ENCODE results near the gene SNAPIN. TPM values are rescaled to one million over a fixed set of nuclear protein-coding genes. Genes with fewer than 3 reads are reported as not detected.
"Not testable (repeated sequence)": the region's sequence is repeated elsewhere in the genome, so short reads cannot be mapped to it uniquely, and the experiment has no call there.

The SNAPIN gene
- total and polyA plus RNA-seq, 5 donors from 2014 or later, result 21.5 to 120 (median 92.8) TPM

DNA sequence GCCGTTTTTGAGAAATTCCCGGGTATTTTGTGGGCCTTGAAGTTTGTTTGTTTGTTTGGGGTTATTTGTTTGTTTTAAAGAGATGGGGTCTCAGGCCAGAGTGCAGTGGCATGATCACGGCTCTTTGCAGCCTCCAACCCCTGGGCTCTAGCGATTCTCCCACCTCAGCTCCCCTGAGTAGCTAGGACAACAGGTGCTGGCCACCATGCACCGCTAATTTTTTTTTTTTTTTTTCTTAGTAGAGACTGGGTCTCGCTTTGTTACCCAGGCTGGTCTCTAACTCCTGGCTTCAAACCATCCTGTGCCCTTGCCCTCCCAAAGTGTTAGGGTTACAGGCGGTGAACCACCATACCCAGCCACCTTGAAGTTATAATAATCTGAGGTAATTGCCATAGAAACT, 22.6 kb upstream of the SNAPIN start:
- peak overlapping the region; percentile 82 to 100 (median 97) for H3K4me3 Mint-ChIP-seq
- H3K27ac Mint-ChIP-seq, result peak overlapping the region in 2 of 3 donors; percentile 86 to 100
- ATAC-seq (ENCODE audit: low read depth in 2 of 2) (no peak), DNase-seq (no peak)
- H3K27ac ChIP-seq (ENCODE audit: insufficient read depth, low read length, poor library complexity, severe bottlenecking), result peak overlapping the region; percentile 100
- peaks cover 15 to 56% (median 36%) of the 10 kb centered on the region in 4 donors for H3K4me1 Mint-ChIP-seq
- no peaks in the 10 kb centered on the region for H3K9me3 Mint-ChIP-seq
- peak overlapping the region; percentile 47 for H3K4me3 ChIP-seq (ENCODE audit: low read depth, low read length)
- peaks cover 19% of the 10 kb centered on the region for H3K4me1 ChIP-seq (ENCODE audit: control insufficient read depth, insufficient read depth, low read length, poor library complexity, severe bottlenecking)
- H3K9me3 ChIP-seq (ENCODE audit: control insufficient read depth in 2 of 2, low read length in 2 of 2), result no peaks in the 10 kb centered on the region
- peaks cover 19% of the 10 kb centered on the region for H3K36me3 Mint-ChIP-seq
- no peaks in the 10 kb centered on the region for H3K27me3 ChIP-seq (ENCODE audit: control insufficient read depth, insufficient read depth, low read length)
- H3K36me3 ChIP-seq (ENCODE audit: control insufficient read depth, insufficient read depth, low read length), result peaks cover 48% of the 10 kb centered on the region
- H3K27me3 Mint-ChIP-seq, result peaks cover 6% of the 10 kb centered on the region

- DNase-seq, result no peak
- peaks cover 19% of the 10 kb centered on the region for H3K4me1 ChIP-seq (ENCODE audit: control insufficient read depth, insufficient read depth, low read length, poor library complexity, severe bottlenecking)
- Mint-ChIP-seq H3K9me3 (no peaks in the 10 kb centered on the region), H3K27me3 (peaks cover 6% of the 10 kb centered on the region), H3K36me3 (peaks cover 21% of the 10 kb centered on the region), H3K27ac (peak overlapping the region in 2 of 3 donors; percentile 86 to 100), H3K4me1 (peaks cover 18 to 60% (median 38%) of the 10 kb centered on the region in 4 donors), H3K4me3 (peak overlapping the region; percentile 94 to 100 (median 98))
- H3K36me3 ChIP-seq (ENCODE audit: control insufficient read depth, insufficient read depth, low read length), result peaks cover 53% of the 10 kb centered on the region
- H3K27me3 ChIP-seq (ENCODE audit: control insufficient read depth, insufficient read depth, low read length), result no peaks in the 10 kb centered on the region
- no peak for ATAC-seq (ENCODE audit: low read depth in 2 of 2)
- H3K9me3 ChIP-seq (ENCODE audit: control insufficient read depth in 2 of 2, low read length in 2 of 2), result no peaks in the 10 kb centered on the region
- H3K4me3 ChIP-seq (ENCODE audit: low read depth, low read length), result no peak overlapping the region
- H3K27ac ChIP-seq (ENCODE audit: insufficient read depth, low read length, poor library complexity, severe bottlenecking), result peak overlapping the region; percentile 100
Observed at GRCh38 chr1:153636312-153636711, 22.2 kb upstream of the SNAPIN start.

DNA sequence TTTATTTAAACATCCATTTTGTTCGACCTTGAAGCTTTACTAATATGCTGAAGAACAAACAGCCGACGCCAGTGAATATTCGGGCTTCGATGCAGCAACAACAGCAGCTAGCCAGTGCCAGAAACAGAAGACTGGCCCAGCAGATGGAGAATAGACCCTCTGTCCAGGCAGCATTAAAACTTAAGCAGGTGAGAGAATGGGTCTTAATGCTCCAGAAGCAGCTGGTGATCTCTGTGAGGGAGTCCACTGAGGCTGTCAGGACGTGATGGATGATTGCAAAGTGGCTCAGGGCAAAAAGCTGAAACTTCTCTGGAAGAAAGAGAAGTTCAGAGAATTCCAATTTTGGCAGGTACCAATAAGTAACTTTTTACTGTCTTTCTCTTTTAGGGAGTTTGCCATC, 20.2 kb upstream of the SNAPIN start:
- Mint-ChIP-seq H3K4me1 (peaks cover 18 to 70% (median 43%) of the 10 kb centered on the region in 4 donors), H3K27ac (peak overlapping the region in 1 of 3 donors; percentile 9), H3K27me3 (peaks cover 6% of the 10 kb centered on the region), H3K36me3 (peaks cover 33% of the 10 kb centered on the region), H3K4me3 (peak overlapping the region in 2 of 4 donors; percentile 84 to 94), H3K9me3 (no peaks in the 10 kb centered on the region)
- no peak overlapping the region for H3K27ac ChIP-seq (ENCODE audit: insufficient read depth, low read length, poor library complexity, severe bottlenecking)
- H3K4me1 ChIP-seq (ENCODE audit: control insufficient read depth, insufficient read depth, low read length, poor library complexity, severe bottlenecking), result peaks cover 25% of the 10 kb centered on the region
- peaks cover 72% of the 10 kb centered on the region for H3K36me3 ChIP-seq (ENCODE audit: control insufficient read depth, insufficient read depth, low read length)
- no peak for DNase-seq
- H3K27me3 ChIP-seq (ENCODE audit: control insufficient read depth, insufficient read depth, low read length), result no peaks in the 10 kb centered on the region
- no peaks in the 10 kb centered on the region for H3K9me3 ChIP-seq (ENCODE audit: control insufficient read depth in 2 of 2, low read length in 2 of 2)
- no peak overlapping the region for H3K4me3 ChIP-seq (ENCODE audit: low read depth, low read length)
- no peak for ATAC-seq (ENCODE audit: low read depth in 2 of 2)

DNA sequence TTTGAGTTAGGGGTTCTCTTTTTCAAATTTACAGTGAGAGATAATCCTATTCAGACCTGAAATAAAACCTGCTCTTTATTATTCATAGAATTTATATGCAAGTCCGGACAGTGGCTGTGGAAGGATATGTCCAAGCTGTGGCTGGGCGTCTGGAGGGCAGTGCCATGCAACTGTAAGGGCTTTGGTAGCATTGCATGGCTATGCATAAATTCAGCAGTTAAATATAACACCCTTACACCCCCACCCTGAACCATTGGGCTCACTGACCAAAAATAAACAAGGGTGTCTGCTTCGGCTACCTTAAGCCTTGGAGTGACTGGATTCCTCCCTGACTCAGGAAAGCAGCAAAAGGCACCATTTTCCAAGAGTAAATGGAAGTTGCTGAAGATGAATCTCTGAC, 19.2 kb upstream of the SNAPIN start:
- H3K27me3 ChIP-seq (ENCODE audit: control insufficient read depth, insufficient read depth, low read length), result no peaks in the 10 kb centered on the region
- peak overlapping the region in 1 of 3 donors; percentile 80 for H3K27ac Mint-ChIP-seq
- peaks cover 18 to 72% (median 43%) of the 10 kb centered on the region in 4 donors for H3K4me1 Mint-ChIP-seq
- peaks cover 82% of the 10 kb centered on the region for H3K36me3 ChIP-seq (ENCODE audit: control insufficient read depth, insufficient read depth, low read length)
- ATAC-seq (ENCODE audit: low read depth in 2 of 2), result no peak
- no peak overlapping the region for H3K4me3 ChIP-seq (ENCODE audit: low read depth, low read length)
- H3K27me3 Mint-ChIP-seq, result no peaks in the 10 kb centered on the region
- peaks cover 29% of the 10 kb centered on the region for H3K4me1 ChIP-seq (ENCODE audit: control insufficient read depth, insufficient read depth, low read length, poor library complexity, severe bottlenecking)
- DNase-seq, result no peak
- peak overlapping the region in 1 of 4 donors; percentile 47 for H3K4me3 Mint-ChIP-seq
- peaks cover 37% of the 10 kb centered on the region for H3K36me3 Mint-ChIP-seq
- H3K9me3 Mint-ChIP-seq, result no peaks in the 10 kb centered on the region
- H3K9me3 ChIP-seq (ENCODE audit: control insufficient read depth in 2 of 2, low read length in 2 of 2), result no peaks in the 10 kb centered on the region
- H3K27ac ChIP-seq (ENCODE audit: insufficient read depth, low read length, poor library complexity, severe bottlenecking), result no peak overlapping the region

- Mint-ChIP-seq H3K4me3 (peak overlapping the region in 1 of 4 donors; percentile 47), H3K27ac (peak overlapping the region in 1 of 3 donors; percentile 38), H3K36me3 (peaks cover 41% of the 10 kb centered on the region), H3K4me1 (peaks cover 18 to 78% (median 48%) of the 10 kb centered on the region in 4 donors)
- H3K27ac ChIP-seq (ENCODE audit: insufficient read depth, low read length, poor library complexity, severe bottlenecking); H3K9me3 Mint-ChIP-seq; H3K27me3 Mint-ChIP-seq; ATAC-seq (ENCODE audit: low read depth in 2 of 2); H3K27me3 ChIP-seq (ENCODE audit: control insufficient read depth, insufficient read depth, low read length); H3K9me3 ChIP-seq (ENCODE audit: control insufficient read depth in 2 of 2, low read length in 2 of 2); DNase-seq; H3K4me3 ChIP-seq (ENCODE audit: low read depth, low read length): not testable (repeated sequence)
- Histone ChIP-seq H3K4me1 (ENCODE audit: control insufficient read depth, insufficient read depth, low read length, poor library complexity, severe bottlenecking) (peaks cover 28% of the 10 kb centered on the region), H3K36me3 (ENCODE audit: control insufficient read depth, insufficient read depth, low read length) (peaks cover 91% of the 10 kb centered on the region)
Observed at GRCh38 chr1:153640213-153640612, 18.3 kb upstream of the SNAPIN start.

GRCh38 chr1:153640861-153641260, 17.6 kb upstream of the SNAPIN start:
- H3K9me3 Mint-ChIP-seq, result no peaks in the 10 kb centered on the region
- peaks cover 47% of the 10 kb centered on the region for H3K36me3 Mint-ChIP-seq
- ATAC-seq (ENCODE audit: low read depth in 2 of 2) (no peak), DNase-seq (no peak)
- peaks cover 24 to 79% (median 52%) of the 10 kb centered on the region in 4 donors for H3K4me1 Mint-ChIP-seq
- Histone ChIP-seq H3K27ac (ENCODE audit: insufficient read depth, low read length, poor library complexity, severe bottlenecking) (no peak overlapping the region), H3K4me3 (ENCODE audit: low read depth, low read length) (peak overlapping the region; percentile 2), H3K4me1 (ENCODE audit: control insufficient read depth, insufficient read depth, low read length, poor library complexity, severe bottlenecking) (peaks cover 25% of the 10 kb centered on the region), H3K36me3 (ENCODE audit: control insufficient read depth, insufficient read depth, low read length) (peaks cover 96% of the 10 kb centered on the region), H3K9me3 (ENCODE audit: control insufficient read depth in 2 of 2, low read length in 2 of 2) (no peaks in the 10 kb centered on the region), H3K27me3 (ENCODE audit: control insufficient read depth, insufficient read depth, low read length) (no peaks in the 10 kb centered on the region)
- H3K4me3 Mint-ChIP-seq, result peak overlapping the region in 1 of 4 donors; percentile 23
- peak overlapping the region in 1 of 3 donors; percentile 38 for H3K27ac Mint-ChIP-seq
- no peaks in the 10 kb centered on the region for H3K27me3 Mint-ChIP-seq

GRCh38 chr1:153642161-153642560, 16.3 kb upstream of the SNAPIN start:
- no peak for DNase-seq
- peaks cover 14% of the 10 kb centered on the region for H3K4me1 ChIP-seq (ENCODE audit: control insufficient read depth, insufficient read depth, low read length, poor library complexity, severe bottlenecking)

DNA sequence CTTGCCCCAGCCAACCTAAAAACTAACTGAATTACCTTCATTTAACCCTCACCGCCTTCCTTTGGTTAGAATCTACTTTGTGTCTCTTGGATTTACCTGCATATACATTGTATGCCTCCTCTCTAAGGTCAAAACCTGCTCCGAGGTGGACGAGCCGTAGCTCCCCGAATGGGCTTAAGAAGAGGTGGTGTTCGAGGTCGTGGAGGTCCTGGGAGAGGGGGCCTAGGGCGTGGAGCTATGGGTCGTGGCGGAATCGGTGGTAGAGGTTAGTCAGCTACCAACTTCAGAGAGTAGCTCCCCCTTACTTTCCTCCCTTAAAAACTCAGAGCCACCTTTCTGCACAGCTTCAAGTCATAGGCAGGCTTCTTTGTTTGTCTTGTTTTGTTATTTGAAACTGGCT, 15.4 kb upstream of the SNAPIN start:
- Histone ChIP-seq H3K4me1 (ENCODE audit: control insufficient read depth, insufficient read depth, low read length, poor library complexity, severe bottlenecking) (peaks cover 14% of the 10 kb centered on the region), H3K27me3 (ENCODE audit: control insufficient read depth, insufficient read depth, low read length) (no peaks in the 10 kb centered on the region), H3K9me3 (ENCODE audit: control insufficient read depth in 2 of 2, low read length in 2 of 2) (no peaks in the 10 kb centered on the region), H3K36me3 (ENCODE audit: control insufficient read depth, insufficient read depth, low read length) (peaks cover 85% of the 10 kb centered on the region), H3K4me3 (ENCODE audit: low read depth, low read length) (no peak overlapping the region), H3K27ac (ENCODE audit: insufficient read depth, low read length, poor library complexity, severe bottlenecking) (no peak overlapping the region)
- Mint-ChIP-seq H3K9me3 (no peaks in the 10 kb centered on the region), H3K4me3 (peak overlapping the region in 1 of 4 donors; percentile 13), H3K4me1 (peaks cover 16 to 77% (median 48%) of the 10 kb centered on the region in 4 donors), H3K27me3 (no peaks in the 10 kb centered on the region), H3K27ac (peak overlapping the region in 1 of 3 donors; percentile 85), H3K36me3 (peaks cover 41% of the 10 kb centered on the region)
- ATAC-seq (ENCODE audit: low read depth in 2 of 2) (no peak), DNase-seq (no peak)

More at GRCh38 chr1:153642161-153642560, 16.3 kb upstream of the SNAPIN start:
- ATAC-seq (ENCODE audit: low read depth in 2 of 2), result no peak
- H3K27me3 ChIP-seq (ENCODE audit: control insufficient read depth, insufficient read depth, low read length), result no peaks in the 10 kb centered on the region
- H3K36me3 ChIP-seq (ENCODE audit: control insufficient read depth, insufficient read depth, low read length), result peaks cover 92% of the 10 kb centered on the region
- H3K4me3 ChIP-seq (ENCODE audit: low read depth, low read length), result no peak overlapping the region
- H3K9me3 Mint-ChIP-seq, result no peaks in the 10 kb centered on the region
- H3K9me3 ChIP-seq (ENCODE audit: control insufficient read depth in 2 of 2, low read length in 2 of 2), result no peaks in the 10 kb centered on the region
- H3K36me3 Mint-ChIP-seq, result peaks cover 46% of the 10 kb centered on the region
- no peak overlapping the region for H3K27ac ChIP-seq (ENCODE audit: insufficient read depth, low read length, poor library complexity, severe bottlenecking)
- H3K27me3 Mint-ChIP-seq, result no peaks in the 10 kb centered on the region
- H3K4me3 Mint-ChIP-seq, result no peak overlapping the region
- peak overlapping the region; percentile 43 to 67 (median 54) for H3K27ac Mint-ChIP-seq
- H3K4me1 Mint-ChIP-seq, result peaks cover 22 to 79% (median 49%) of the 10 kb centered on the region in 4 donors

Data from CD4-positive, CD25-positive, alpha-beta regulatory T cell (primary cell).